ENCODE data around the gene PRICKLE2.

The PRICKLE2 gene

GRCh38 chr3:64187065-64187959, 38.0 kb downstream of the PRICKLE2 start (continued):
- peak; percentile 91 for TF ChIP-seq ZSCAN4 (tag by site-specific recombination; IDR thresholded peaks at IDR 0.05)
- no peak for TF ChIP-seq KLF1 (tag by site-specific recombination; IDR thresholded peaks at IDR 0.05)
- no peak for TF ChIP-seq CTCF (tag by site-specific recombination; IDR thresholded peaks at IDR 0.05)
- TF ChIP-seq, protein P1, sequence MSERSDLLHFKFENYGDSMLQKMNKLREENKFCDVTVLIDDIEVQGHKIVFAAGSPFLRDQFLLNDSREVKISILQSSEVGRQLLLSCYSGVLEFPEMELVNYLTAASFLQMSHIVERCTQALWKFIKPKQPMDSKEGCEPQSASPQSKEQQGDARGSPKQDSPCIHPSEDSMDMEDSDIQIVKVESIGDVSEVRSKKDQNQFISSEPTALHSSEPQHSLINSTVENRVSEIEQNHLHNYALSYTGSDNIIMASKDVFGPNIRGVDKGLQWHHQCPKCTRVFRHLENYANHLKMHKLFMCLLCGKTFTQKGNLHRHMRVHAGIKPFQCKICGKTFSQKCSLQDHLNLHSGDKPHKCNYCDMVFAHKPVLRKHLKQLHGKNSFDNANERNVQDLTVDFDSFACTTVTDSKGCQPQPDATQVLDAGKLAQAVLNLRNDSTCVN (tag by site-specific recombination; optimal IDR thresholded peaks at IDR 0.05) = no peak
- TF ChIP-seq ZNF677 (tag by site-specific recombination; IDR thresholded peaks at IDR 0.05) = no peak
- no peak for TF ChIP-seq ZNF121 (tag by site-specific recombination; IDR thresholded peaks at IDR 0.05)
- TF ChIP-seq KLF9 (tag by site-specific recombination; IDR thresholded peaks at IDR 0.05; ENCODE audit: low read depth) = peak; percentile 39; the same call in 1 of the 2 replicates
- peak; percentile 81 for TF ChIP-seq ZXDB (tag by site-specific recombination; IDR thresholded peaks at IDR 0.05)
- no peak for TF ChIP-seq ZSCAN5A (tag by site-specific recombination; IDR thresholded peaks at IDR 0.05)
- TF ChIP-seq ZNF626 (tag by site-specific recombination; IDR thresholded peaks at IDR 0.05) = no peak
- no peak for TF ChIP-seq ZNF513 (tag by site-specific recombination; IDR thresholded peaks at IDR 0.05)
- no peak for TF ChIP-seq ZNF623 (tag by site-specific recombination; IDR thresholded peaks at IDR 0.05)
- TF ChIP-seq RBAK (tag by site-specific recombination; IDR thresholded peaks at IDR 0.05) = no peak
- no peak; the same call in none of the 2 replicates for TF ChIP-seq ZNF24 (tag by site-specific recombination; IDR thresholded peaks at IDR 0.05)
- no peak for TF ChIP-seq ZNF18 (tag by site-specific recombination; IDR thresholded peaks at IDR 0.05)
- peak; percentile 36; the same call in 1 of the 2 replicates for TF ChIP-seq HOXD13 (CRISPR knock-in tag; IDR thresholded peaks at IDR 0.05; ENCODE audit: borderline replicate concordance)
- TF ChIP-seq ZBTB11 (tag by site-specific recombination; conservative IDR thresholded peaks at IDR 0.05; ENCODE audit: low read depth) = no peak
- TF ChIP-seq ZNF585B (tag by site-specific recombination; IDR thresholded peaks at IDR 0.05) = no peak
- no peak for TF ChIP-seq ZNF416 (tag by site-specific recombination; IDR thresholded peaks at IDR 0.05)
- no peak for TF ChIP-seq ZBTB7A (tag by site-specific recombination; IDR thresholded peaks at IDR 0.05; ENCODE audit: low read depth)

Measured in HEK293 (cell line).